GM21786 (cell line): ENCODE data around the gene CFAP300.

Experiments
- ATAC-seq: cut with Tn5 transposase; IDR thresholded peaks from one replicate; pipeline ENCODE4 v1.9.1; 2021; ENCODE audit not compliant: unreplicated experiment

The CFAP300 gene

DNA sequence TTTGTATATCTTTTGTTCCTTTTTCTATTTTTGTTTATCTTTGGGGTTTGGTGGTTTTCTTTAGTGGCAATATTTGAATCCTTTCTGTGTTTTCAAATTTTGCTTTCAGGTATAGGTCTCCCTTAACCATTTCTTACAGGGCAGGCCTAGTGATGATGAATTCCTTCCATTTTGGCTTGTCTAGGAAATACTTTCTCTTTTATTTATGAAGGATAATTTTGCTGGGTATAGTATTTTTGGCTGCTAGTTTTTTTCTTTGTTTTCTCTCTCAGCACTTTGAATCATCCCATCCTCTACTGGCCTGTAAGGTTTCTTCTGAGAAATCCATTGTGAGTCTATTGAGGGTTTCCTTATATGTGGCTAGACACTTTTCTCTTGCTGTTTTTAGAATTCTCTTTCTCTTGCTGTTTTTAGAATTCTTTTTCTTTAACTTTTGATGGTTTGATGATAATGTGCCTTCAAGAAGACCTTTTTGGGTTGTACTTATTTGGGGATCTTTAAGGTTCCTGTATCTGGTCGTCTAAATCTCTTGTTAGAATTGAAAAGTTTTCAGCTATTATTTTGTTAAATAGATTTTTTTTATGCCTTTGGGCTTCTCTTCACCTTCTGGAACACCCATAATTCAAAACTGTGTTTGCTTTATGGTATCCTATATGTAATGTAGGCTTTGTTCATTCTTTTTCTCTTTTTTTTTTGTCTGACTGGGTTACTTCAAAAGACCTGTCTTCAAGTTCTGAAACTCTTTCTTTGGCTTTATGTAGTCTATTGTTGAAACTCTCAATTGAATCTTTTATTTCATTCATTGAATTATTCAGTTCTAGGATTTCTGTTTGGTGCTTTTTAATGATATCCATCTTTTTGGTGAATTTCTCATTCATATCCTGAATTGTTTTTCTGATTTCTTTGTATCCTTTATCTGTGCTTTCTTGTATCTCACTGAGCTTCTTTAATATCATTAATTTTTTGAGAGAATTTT, 24.5 kb downstream of the CFAP300 start:
- no peak for ATAC-seq

DNA sequence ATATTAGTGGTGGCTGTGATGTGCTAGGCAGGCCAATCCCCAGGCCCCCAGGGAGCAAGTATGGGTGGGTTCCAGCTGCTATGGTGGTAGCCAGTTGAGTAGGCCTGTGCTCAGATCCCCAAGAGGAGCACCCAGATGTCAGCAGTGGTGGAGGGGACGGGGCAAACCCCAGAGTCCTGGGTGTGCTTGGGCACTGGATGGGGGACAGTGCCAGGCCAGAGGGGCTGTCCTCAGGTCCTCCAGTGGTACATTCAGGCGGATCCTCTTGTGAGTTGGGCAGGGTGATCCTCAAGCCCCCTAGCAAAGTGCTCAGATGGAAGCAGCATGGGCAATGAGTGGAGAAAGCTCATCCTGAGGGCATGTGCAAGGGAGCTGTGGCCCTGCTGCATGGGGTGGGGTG, 26.0 kb downstream of the CFAP300 start:
- no peak for ATAC-seq

DNA sequence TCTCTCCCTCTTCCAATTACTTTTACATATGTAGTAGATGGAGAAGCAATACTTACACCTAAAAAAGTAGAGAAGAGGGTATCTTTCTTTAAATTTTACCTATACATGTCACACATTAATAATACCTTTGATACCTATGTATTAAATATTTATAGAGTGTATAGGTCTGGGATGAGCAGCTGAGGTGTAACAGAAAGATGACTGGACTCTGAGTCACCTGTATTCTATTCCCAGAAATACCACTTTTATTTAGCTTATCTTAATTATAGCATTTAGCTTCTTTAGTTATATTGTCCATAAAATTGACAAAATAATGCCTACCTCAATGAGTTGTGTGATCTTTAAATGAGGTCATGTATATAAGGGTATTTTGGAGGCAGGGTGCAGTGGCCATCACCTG, 32.4 kb downstream of the CFAP300 start:
- ATAC-seq: no peak

DNA sequence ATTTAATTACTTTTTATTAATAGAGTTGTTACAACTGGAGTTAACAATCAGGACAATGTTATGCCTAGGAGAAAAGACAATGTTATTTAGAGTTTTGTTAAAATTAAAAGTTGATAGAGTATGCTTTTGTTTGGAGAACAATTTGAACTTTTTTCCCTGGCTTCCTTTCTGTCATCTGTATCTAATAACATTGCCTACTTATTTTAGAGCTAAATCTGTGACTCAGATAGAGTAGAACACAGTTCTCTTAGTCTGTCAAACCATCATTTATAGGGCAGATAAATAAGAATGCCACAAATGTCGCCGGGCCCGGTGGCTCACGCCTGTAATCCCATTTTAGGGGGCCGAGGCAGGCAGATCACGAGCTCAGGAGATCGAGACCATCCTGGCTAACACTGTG, 34.1 kb downstream of the CFAP300 start:
- no peak for ATAC-seq

DNA sequence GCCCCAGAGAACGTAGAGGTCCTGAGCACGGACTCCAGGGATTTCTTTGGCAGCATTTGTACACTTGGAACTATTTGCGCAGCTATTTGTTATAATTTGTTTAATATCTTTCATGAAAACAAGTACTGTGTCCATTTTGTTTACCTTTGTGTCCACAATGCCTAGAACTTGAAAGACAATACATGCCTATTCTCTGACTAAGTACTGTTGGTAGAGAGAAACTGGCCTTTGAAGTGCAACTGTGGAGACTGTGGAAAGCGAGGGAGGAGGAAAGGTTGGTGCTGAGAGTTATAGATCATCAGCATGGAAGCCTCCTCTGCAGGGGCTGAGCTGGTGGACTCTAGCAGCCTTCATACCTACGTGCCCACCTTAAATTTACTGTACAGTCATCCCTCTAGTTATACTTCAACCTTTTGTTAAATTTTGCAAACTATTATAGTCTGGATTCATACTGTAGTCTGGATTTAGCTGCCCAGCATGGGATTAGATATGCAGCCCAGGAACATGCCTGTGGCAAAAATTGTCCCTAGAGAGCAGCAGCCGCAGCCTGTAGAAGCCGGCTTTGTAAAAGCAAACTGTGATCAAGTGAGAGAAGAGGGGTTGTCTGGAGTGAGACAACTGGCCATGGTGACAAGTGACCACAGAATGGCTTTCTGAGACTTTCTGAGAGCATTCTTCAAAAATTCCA, 38.8 kb downstream of the CFAP300 start:
- ATAC-seq: no peak

DNA sequence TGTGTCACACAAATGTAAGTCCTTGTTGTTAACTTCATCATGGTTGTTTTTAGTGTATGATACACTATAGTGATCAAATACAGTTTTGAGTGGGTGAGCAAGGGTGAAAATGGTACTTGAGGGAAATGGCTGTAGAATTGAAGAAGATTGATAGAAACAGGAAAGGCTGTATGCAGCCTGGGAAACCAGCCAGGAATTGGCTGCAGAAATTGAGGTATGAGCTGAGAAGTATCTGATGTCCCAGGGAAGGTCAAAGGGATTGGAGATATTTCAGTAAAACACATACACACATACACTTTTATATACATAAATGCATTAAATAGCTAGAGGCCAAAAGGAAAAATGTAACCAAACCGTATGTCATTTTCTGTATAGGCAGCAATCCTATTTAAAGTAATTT, 49.9 kb downstream of the CFAP300 start:
- no peak for ATAC-seq

DNA sequence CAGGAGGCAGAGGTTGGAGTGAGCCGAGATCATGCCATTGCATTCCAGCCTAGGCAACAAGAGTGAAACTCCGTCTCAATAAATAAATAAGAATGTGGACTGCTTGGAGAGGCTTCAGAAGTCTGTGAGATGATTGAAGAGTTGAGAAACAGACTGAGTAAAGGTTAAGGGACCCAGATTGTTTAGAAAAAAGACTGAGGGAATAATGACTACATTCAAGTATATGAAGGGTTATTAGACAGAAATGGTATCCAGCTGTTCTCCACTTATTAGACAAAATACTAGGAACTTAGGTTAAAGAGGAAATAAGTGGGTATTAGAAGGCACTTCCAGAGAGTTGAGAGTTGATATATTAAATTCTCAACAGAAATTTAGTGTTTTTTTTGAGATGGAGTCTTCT, 52.5 kb downstream of the CFAP300 start:
- ATAC-seq: no peak

DNA sequence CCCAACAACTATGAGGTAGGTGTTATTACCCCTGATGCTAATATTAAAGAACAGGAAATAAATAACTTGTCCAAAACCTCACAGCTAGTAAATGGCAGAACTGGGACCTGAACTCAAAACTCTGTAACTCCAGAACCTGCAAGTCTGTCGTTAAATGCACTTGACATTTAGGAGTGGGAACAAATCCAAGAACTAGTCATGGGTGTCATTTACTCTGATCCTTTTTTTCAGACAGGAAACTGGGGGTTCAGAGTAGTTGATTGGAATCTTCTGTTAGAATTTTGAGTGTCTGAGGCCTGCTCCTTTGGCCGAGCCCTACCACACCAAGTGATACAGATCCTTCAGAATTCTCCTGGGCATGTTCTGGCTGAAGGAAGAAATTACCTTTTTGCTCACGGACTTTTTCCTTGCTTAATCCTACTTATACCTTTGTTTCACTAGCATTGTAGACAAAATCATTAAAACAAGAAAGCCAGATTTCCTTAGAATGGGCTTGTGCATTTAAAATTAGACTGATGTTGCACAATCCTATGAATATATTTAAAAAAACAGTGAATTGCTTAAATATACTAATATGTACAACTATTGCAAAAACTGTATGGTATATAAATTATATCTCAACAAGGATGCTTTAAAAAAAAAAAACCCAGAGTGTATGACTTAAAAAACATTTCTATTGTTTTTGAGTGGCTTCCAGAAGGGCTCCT, 61.6 kb downstream of the CFAP300 start:
- no peak for ATAC-seq

DNA sequence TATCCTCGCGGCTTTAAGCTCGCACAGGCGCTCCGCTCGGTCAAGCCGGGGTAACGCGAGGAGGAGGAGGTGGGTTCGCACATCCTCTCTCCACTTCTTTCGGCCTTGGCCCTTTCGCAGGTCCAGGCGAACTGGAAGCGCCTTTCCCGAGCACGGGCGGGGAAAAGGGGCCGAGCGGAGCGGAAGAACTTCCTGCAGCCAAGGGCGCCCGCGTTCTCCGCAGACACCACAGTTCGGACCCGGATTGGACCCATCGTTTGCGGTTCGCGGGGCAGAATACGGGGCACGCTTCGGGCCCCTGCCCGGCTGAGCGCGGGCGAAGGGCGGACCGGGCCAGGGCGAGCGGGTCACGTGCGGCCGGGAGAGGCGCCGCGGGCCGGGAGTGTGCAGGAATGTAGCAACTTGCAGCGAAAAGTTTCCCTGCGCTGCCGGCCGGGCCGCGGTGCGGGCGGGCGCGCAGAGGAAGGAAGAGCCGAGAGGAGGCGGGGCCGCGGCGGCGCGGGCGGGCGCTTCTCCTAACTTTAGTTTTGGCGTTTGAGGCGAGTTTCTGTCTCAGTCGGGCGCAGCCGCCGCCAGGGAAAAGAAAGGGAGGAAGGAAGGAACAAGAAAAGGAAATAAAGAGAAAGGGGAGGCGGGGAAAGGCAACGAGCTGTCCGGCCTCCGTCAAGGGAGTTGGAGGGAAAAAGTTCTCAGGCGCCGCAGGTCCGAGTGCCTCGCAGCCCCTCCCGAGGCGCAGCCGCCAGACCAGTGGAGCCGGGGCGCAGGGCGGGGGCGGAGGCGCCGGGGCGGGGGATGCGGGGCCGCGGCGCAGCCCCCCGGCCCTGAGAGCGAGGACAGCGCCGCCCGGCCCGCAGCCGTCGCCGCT, 62.9 kb downstream of the CFAP300 start, which contains the start of gene YAP1:
TSS of gene YAP1 (plus strand) at position 552 of the 865 bp plus-strand sequence. CDS start 402 bp downstream, outside the sequence.
- peak; percentile 82 for ATAC-seq

DNA sequence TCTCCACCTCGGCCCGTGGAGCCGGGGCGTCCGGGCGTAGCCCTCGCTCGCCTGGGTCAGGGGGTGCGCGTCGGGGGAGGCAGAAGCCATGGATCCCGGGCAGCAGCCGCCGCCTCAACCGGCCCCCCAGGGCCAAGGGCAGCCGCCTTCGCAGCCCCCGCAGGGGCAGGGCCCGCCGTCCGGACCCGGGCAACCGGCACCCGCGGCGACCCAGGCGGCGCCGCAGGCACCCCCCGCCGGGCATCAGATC, 63.4 kb downstream of the CFAP300 start:
- ATAC-seq: peak; percentile 32

DNA sequence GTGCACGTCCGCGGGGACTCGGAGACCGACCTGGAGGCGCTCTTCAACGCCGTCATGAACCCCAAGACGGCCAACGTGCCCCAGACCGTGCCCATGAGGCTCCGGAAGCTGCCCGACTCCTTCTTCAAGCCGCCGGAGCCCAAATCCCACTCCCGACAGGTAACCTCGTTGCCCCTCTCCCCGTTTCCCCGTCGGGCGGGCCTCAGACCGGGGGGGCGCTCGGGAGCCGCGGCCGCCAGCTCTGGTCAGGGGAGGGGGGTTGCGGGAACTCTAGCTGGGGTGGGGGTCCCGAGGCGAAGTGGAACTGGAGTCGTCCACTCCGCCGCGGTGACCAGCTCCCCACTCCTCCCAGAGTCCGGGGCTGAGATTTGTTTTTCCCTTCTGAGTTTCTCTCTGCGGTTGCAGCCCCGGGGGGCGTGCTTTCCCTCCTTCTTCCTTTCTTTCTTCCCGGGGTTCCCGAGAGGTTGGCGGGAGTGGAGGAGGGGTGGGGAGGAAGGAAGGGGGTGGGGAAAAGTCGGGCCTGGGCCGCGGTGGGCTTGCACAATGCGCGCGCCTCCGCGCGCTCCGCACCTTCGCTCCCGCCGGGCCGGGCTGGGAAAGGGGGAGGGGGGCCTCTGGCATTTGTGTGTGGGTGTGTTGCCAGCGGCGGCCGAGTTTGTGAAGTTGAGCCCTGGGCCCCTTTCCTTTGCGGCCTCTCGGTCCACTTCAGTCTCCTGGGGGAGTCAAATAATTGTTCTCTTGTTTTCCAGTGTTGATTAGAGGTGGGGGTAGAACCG, 64.0 kb downstream of the CFAP300 start:
- ATAC-seq: no peak

DNA sequence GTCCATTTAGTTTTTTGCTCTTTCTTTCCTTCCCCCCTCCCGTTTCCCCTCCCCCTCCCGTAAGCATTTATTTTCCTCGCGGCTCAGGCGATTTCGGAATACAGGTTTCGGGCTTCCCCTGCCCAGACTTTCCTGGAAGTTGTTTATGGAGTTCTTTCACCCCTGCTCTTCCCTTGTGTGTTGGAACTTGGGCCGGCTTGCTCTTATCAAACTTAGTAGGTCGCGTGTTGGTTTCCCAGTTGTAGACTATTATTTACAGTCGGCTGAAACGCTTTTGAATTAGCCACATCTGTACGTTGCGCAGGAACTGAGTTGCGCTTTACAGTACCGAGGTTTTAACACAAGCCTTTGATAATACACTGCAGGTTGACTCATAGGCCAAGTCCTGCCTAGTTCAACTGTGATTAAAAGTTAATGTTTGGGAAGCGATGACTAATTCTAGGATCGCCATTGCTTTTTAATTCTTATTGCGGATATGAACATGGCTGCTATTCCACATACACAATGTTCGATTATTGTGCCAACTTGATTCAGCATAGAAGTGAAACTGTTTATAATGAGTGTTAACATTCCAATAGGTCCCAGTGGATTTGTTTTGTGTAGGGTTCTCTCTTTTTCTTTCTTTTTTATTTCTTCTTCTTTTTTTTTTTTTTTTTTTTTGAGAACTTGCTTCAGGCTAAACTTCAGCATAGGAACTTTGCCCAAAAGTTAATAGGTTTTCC, 64.7 kb downstream of the CFAP300 start:
- ATAC-seq: no peak

DNA sequence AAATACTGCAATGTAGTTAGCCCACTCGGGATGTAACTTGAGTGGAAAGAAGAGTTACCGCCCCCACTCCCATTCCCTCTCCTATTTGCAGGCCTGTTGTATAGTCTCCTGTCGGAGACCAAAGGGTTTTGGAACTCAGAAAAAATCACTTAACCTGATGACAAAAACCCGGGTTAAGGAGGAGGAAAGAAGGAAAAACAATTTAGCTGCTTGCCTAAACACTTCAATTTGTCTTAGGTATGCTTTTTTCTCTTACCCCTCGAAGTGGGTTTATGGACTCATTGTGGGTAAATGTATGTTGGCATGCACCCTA, 65.2 kb downstream of the CFAP300 start:
- no peak for ATAC-seq

DNA sequence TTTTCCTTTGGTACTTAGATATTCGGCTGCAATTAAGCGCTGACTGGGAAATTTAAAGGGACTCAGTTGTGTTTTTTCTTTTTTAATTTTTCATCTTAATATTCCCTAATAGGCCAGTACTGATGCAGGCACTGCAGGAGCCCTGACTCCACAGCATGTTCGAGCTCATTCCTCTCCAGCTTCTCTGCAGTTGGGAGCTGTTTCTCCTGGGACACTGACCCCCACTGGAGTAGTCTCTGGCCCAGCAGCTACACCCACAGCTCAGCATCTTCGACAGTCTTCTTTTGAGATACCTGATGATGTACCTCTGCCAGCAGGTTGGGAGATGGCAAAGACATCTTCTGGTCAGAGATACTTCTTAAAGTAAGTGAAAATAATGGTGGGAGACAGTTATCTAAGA, 66.8 kb downstream of the CFAP300 start:
- ATAC-seq: no peak

DNA sequence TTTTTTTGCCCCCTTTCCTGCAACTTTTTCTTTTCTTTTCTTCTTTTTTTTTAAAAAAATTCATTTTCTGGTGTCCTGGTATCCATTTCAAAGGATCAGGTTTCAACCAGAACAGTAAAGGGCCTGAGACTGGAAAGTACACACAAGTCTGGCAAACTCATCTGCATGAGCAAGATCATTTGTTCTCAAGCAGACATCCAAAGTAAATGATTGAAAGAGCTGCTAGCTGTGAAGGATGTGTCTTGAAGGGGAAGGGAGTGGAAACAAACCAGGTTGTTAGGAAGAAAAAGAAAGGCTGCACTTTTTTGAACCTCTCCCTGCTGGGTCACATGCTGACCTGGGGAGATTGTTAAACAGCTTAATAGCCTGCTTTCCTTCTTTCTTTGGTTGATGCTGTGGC, 68.3 kb downstream of the CFAP300 start:
- no peak for ATAC-seq

DNA sequence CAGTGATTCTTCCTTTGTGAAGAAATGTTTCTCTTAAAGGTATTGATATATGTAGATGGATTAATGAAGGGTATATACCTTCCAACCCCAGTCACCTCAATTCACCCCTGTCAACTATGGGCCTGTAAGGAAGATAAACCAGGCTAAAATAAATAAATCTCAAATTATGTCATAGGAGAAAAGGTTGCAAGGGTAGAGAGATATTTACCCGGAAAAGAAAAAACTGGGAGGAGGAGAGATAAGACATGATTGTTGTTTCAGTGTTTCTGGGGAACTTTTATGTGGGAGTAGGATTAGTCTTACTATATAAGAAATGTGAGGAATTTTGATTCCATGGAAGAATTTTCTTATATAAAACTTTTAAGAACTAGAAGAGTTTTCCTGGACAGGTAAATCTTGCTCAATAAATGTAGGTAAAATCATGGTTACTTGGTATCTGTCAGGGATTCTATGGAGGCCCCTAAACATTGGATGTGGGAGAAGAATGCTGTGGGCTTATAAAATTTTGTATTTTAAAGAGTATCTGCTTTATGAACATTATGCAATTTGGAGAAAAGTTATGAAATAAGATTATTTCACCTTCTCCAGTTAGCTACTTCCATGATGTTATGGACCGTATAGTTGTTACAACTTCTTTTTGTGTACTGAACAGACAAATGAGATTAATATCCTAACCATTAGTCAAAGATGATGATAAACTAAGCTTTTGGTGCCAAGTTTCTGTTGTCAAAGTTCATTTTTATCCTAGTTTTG, 69.4 kb downstream of the CFAP300 start:
- no peak for ATAC-seq

DNA sequence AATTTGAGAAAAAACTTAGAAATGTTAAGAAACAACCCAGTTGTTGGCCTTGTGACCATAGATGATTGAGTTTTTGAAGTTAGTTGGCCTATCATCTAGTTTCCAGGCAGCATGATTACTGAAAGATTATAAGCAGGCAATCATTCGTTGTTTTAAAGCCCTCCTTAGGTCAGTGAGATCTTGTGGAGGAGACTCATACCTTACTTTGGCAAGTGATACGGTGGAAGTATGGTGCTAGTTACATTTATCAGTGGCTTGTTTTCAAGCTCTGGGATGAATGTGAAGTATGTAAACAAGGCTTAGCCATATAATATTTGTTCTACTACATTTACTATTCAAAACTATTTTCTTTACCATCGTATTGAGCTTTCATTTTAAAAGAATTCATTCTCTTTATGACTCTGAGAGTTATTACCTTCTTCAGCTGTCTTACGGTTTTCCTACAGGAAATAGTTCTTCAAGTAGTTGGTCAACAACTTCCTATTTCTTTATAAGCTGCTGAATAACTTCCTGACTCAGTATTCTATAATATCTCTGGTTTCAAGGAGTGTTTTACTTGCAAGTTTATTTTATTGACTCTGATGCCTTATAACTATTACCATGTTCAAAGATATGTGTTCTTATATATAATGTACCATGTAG, 70.4 kb downstream of the CFAP300 start:
- ATAC-seq: no peak

DNA sequence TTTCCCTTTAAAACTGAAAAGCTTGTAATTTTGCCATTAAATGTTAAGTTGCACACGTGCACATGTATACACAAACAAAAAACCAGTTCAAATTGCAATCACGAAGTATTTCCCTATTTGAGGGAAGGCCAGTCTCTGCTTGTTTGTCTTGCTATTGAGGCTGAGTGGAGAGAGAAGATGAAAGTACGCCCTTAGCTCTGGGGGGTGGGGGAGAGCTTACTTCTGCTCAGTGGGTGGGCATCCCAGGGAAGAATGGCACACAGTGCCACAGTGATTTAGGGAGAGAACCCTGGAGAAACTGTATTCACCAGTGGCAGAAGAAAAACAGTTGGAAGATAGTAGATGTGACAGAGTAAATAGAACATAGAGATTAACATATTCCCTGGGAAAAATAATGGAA, 71.7 kb downstream of the CFAP300 start:
- ATAC-seq: no peak
